Measurements from ENCODE around the gene DCAF5. TPM values are rescaled to one million over a fixed set of nuclear protein-coding genes. Genes with fewer than 3 reads are reported as not detected.

Gene DCAF5
- total and polyA plus RNA-seq, 2 of the 8 experiments (the other 6 are each of a cell fraction or from before 2014, with no cell fraction given) = 24.3 to 31.0 TPM

- H3K27ac ChIP-seq (ENCODE audit: low read depth, low read length) = no peak overlapping the region
- POLR2A ChIA-PET (ENCODE audit: partially characterized antibody) = interaction anchor here (0.6 kb wide), 1 partner anchor 9 kb away, joined by 3 read pairs; no protein-coding TSS in a partner anchor
- H3K4me1 ChIP-seq (replicated peaks in 1 of 4; ENCODE audit: control insufficient read depth in 3 of 4, insufficient read depth in 4 of 4, low read length in 3 of 4) = no peaks in the 10 kb centered on the region
- CTCF ChIA-PET (ENCODE audit: partially characterized antibody) = interaction anchor here (0.6 to 1.9 kb wide), 3 partner anchors 10 to 1103 kb away, joined by 3 to 10 read pairs (median 5); no protein-coding TSS in a partner anchor
- no peak overlapping the region for H2BK5ac ChIP-seq (ENCODE audit: low read depth, low read length)
- TF ChIP-seq FOSL1 (IDR thresholded peaks at IDR 0.05; ENCODE audit: insufficient read depth, low read depth, low read length) = no peak
- no peak overlapping the region for H2BK15ac ChIP-seq (ENCODE audit: low read length)
- H3K4me2 ChIP-seq (ENCODE audit: insufficient read depth in 1 of 2, low read depth in 2 of 2, low read length in 2 of 2) = no peak overlapping the region
- H3K9ac ChIP-seq (replicated peaks in 1 of 4; ENCODE audit: extremely low read depth in 1 of 4, low read depth in 3 of 4, low read length in 3 of 4) = no peak overlapping the region
- H4K20me1 ChIP-seq (replicated peaks in 1 of 2; ENCODE audit: control insufficient read depth in 1 of 2, insufficient read depth in 2 of 2, low read length in 2 of 2) = peaks cover 0 to 1% of the 10 kb centered on the region in 2 experiments
- FAIRE-seq = no peak
- no peaks in the 10 kb centered on the region for H3K27me3 ChIP-seq (replicated peaks in 1 of 4; ENCODE audit: control insufficient read depth in 3 of 4, extremely low read depth in 1 of 4, insufficient read depth in 3 of 4, low read length in 3 of 4)
- H4K5ac ChIP-seq (ENCODE audit: insufficient read length, low read depth, low read length) = no peak overlapping the region
- no peak overlapping the region for H4K91ac ChIP-seq (replicated peaks; ENCODE audit: insufficient read length, low read length)
- H4K8ac ChIP-seq (ENCODE audit: extremely low read depth, insufficient read depth, low read length) = no peak overlapping the region
- no peak overlapping the region for H2AK5ac ChIP-seq (ENCODE audit: low read depth, low read length)
- H3K79me1 ChIP-seq (ENCODE audit: low read depth, low read length) = peaks cover 1% of the 10 kb centered on the region; the same call in 1 of the 2 replicates
- no peak overlapping the region for H3K23ac ChIP-seq (ENCODE audit: insufficient read length)
- no peak overlapping the region for H2BK120ac ChIP-seq (replicated peaks; ENCODE audit: low read depth, low read length)
- H3K56ac ChIP-seq (replicated peaks; ENCODE audit: insufficient read length, low read depth, low read length) = no peak overlapping the region
- WGBS, 2 experiments (ENCODE audit: extremely low coverage in 1 of 2, insufficient coverage in 1 of 2, insufficient read length in 1 of 2, insufficient replicate concordance in 2 of 2, low coverage in 1 of 2, low lambda C conversion rate in 2 of 2, missing lambda C conversion rate in 1 of 2) = 86% methylated on average over 6 of the region's 6 CpGs; no CpG with 5 or more reads in 1 of the 2 experiments
- H3K79me2 ChIP-seq (ENCODE audit: control insufficient read depth in 1 of 2, insufficient read depth in 2 of 2, low read length in 2 of 2) = no peaks in the 10 kb centered on the region
- no peaks in the 10 kb centered on the region for H3K9me3 ChIP-seq (ENCODE audit: insufficient read depth in 2 of 2, low read depth in 1 of 2, low read length in 1 of 2)
- H3K14ac ChIP-seq (ENCODE audit: insufficient read length) = no peak overlapping the region
- H2AFZ ChIP-seq (ENCODE audit: low read length) = no peak overlapping the region
- peaks cover 0 to 14% (median 6%) of the 10 kb centered on the region in 4 experiments; a peak in 5 of 8 replicates for H3K36me3 ChIP-seq (ENCODE audit: control insufficient read depth in 2 of 4, insufficient read depth in 4 of 4, low read length in 3 of 4)
- no peak overlapping the region for H2BK20ac ChIP-seq (ENCODE audit: low read length)
- H3K18ac ChIP-seq (ENCODE audit: extremely low read depth, low read length) = no peak overlapping the region
- no peak overlapping the region for H3K4me3 ChIP-seq (ENCODE audit: extremely low read depth in 1 of 4, insufficient read depth in 2 of 4, low read depth in 3 of 4, low read length in 4 of 4)
- H3K4ac ChIP-seq (replicated peaks; ENCODE audit: insufficient read length, low read depth, low read length) = no peak overlapping the region
- H2BK12ac ChIP-seq (ENCODE audit: low read depth, low read length) = no peak overlapping the region
- DNase-seq (ENCODE audit: low read depth in 1 of 2, low spot score in 2 of 2) = no peak
- no peaks in the 10 kb centered on the region for H3K23me2 ChIP-seq (ENCODE audit: low read depth, low read length)
These were observed 35.7 kb downstream of the DCAF5 start for GRCh38 chr14:69117020-69117767.
